Sciatic nerve (tissue), 1 donor: ENCODE data around the gene SSC5D. TPM values are rescaled to one million over a fixed set of nuclear protein-coding genes. Genes with fewer than 3 reads are reported as not detected.

Experiments used
- total RNA-seq: library from RNA; stranded (reverse); fragmentation: NEBNext Ultra II Directional; extraction: Animal tissue kit (Norgen Biotek cat#: 25700); gene quantifications from one replicate; pipeline ENCODE4 v1.2.1, GENCODE V29; 2021
- donor health status: DM: no; HTN: no; CAD: no.

SSC5D gene
- total RNA-seq, 1 donor from 2014 or later = 13.5 TPM

Other genes starting within 250 kb of the SSC5D start
- gene PPP6R1, start 229.4 kb upstream of the SSC5D start, total RNA-seq = 40.4 TPM
- gene HSPBP1, start 208.3 kb upstream of the SSC5D start, total RNA-seq = 16.1 TPM
- 6.5 TPM for gene BRSK1, start 204.4 kb upstream of the SSC5D start, total RNA-seq
- 5.1 TPM for gene TMEM150B, start 163.1 kb upstream of the SSC5D start, total RNA-seq
- gene KMT5C, start 148.6 kb upstream of the SSC5D start, total RNA-seq = 18.1 TPM
- 0.31 TPM for gene COX6B2, start 133.7 kb upstream of the SSC5D start, total RNA-seq
- not detected for gene GARIN5B, start 125.2 kb upstream of the SSC5D start, total RNA-seq
- gene IL11, start 118.0 kb upstream of the SSC5D start, total RNA-seq = 0.45 TPM
- gene TMEM190, start 111.6 kb upstream of the SSC5D start, total RNA-seq = not detected
- 2.9 TPM for gene TMEM238, start 104.1 kb upstream of the SSC5D start, total RNA-seq
- gene RPL28, start 102.5 kb upstream of the SSC5D start, total RNA-seq = 902 TPM
- 17.1 TPM for gene UBE2S, start 80.6 kb upstream of the SSC5D start, total RNA-seq
- gene SHISA7, start 45.1 kb upstream of the SSC5D start, total RNA-seq = 9.0 TPM
- 35.7 TPM for gene ISOC2, start 26.8 kb upstream of the SSC5D start, total RNA-seq
- not detected for gene C19orf85, start 23.7 kb upstream of the SSC5D start, total RNA-seq
- 9.0 TPM for gene ZNF628, start 11.8 kb upstream of the SSC5D start, total RNA-seq
- 11.5 TPM for gene NAT14, start 3.2 kb upstream of the SSC5D start, total RNA-seq
- not detected for gene SBK2, start 48.7 kb downstream of the SSC5D start, total RNA-seq
- 0.53 TPM for gene SBK3, start 57.1 kb downstream of the SSC5D start, total RNA-seq
- 14.3 TPM for gene ZNF579, start 92.4 kb downstream of the SSC5D start, total RNA-seq
- 11.7 TPM for gene FIZ1, start 111.1 kb downstream of the SSC5D start, total RNA-seq
- gene ZNF524, start 111.9 kb downstream of the SSC5D start, total RNA-seq = 18.9 TPM
- gene ZNF865, start 117.2 kb downstream of the SSC5D start, total RNA-seq = 15.9 TPM
- 4.0 TPM for gene ZNF784, start 136.1 kb downstream of the SSC5D start, total RNA-seq
- gene ZNF580, start 152.6 kb downstream of the SSC5D start, total RNA-seq = 42.2 TPM
- gene ZNF581, start 155.2 kb downstream of the SSC5D start, total RNA-seq = 17.2 TPM
- gene CCDC106, start 159.8 kb downstream of the SSC5D start, total RNA-seq = 14.0 TPM
- 127 TPM for gene U2AF2, start 166.6 kb downstream of the SSC5D start, total RNA-seq
- 87.6 TPM for gene EPN1, start 186.8 kb downstream of the SSC5D start, total RNA-seq
- not detected for gene NLRP9, start 250.0 kb downstream of the SSC5D start, total RNA-seq